ENCODE data around the gene SMIM38. TPM values are rescaled to one million over a fixed set of nuclear protein-coding genes. Genes with fewer than 3 reads are reported as not detected.
A peak's percentile ranks its signal among the peaks of the same experiment; 100 is the strongest.

The SMIM38 gene
- total and polyA plus RNA-seq, 10 donors = 0.02 to 2.0 (median 0.93) TPM

DNA sequence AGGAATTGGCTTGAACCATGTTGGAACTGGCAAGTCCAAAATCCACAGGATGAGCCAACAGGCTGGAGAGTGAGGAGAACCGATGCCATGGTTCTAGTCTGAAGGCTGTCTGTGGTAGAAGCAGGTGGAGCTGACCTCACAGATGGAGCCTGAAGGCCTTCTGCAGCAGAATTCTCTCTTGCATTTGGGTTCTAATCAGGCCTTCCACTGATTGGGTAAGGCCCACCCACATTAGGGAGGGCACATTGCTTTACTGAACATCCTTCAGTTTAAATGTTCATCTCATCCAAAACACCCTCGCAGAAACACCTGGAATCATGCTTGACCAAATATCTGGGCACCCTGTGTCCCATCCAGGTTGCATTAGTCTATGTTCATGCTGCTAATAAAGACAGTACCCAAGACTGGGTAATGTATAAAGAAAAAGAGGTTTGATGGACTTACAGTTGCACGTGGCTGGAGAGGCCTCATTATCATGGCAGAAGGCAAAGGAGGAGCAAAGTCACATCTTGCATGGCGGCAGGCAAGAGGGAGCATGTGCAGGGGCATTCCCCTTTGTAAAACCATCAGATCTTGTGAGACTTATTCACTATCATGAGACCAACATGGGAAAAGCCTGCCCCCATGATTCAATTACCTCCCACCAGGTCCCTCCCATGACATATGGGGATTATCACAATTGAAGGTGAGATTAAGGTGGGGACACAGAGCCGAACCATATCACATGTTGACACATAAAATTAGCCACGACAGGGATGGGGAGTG is 15.9 kb downstream of the SMIM38 start:
- Histone ChIP-seq H3K36me3 (no peaks in the 10 kb centered on the region), H3K4me1 (peaks cover under 1 to 8% (median 3%) of the 10 kb centered on the region in 6 donors), H3K9me3 (peaks cover 0 to 20% (median 9%) of the 10 kb centered on the region in 8 donors), H3K27me3 (replicated peaks in 1 of 7) (no peaks in the 10 kb centered on the region), H3K4me3 (no peak overlapping the region), H3K27ac (no peak overlapping the region)
- no peak for DNase-seq
- intact Hi-C loops (cut with DNase I; ENCODE audit: low total_unique reads) = no loop called here
- TF ChIP-seq POLR2AphosphoS5 (IDR thresholded peaks at IDR 0.05) (no peak), CTCF (IDR thresholded peaks at IDR 0.05 in 8 of 11, conservative IDR thresholded peaks at IDR 0.05 in 3 of 11) (no peak), POLR2A (IDR thresholded peaks at IDR 0.05) (no peak)
- WGBS, 5 donors = 81 to 88% (median 87%) methylated on average over 6 of the region's 6 CpGs

DNA sequence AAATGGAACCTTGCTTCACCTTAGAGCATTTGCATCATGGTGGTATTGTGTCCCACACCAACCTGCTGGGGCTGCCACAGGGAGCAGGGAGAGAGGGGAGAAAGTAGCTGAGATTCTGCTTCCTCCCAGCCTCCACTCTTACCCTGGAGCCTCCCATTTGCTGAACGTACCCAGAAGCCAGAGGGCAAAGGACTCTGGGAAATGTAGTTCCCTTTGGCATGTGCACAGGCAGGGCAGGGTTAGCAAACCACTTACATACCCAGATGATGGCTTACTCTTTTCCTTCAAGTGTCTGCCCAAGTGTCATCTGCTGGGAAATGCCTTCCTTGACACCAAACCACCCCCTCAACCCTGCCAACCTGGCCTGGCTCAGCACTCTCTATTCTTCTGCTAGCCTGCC is 16.9 kb downstream of the SMIM38 start:
- no peak for TF ChIP-seq CTCF (IDR thresholded peaks at IDR 0.05 in 8 of 11, conservative IDR thresholded peaks at IDR 0.05 in 3 of 11)
- no peak for TF ChIP-seq POLR2AphosphoS5 (IDR thresholded peaks at IDR 0.05)
- no peak for TF ChIP-seq POLR2A (IDR thresholded peaks at IDR 0.05)
- no peaks in the 10 kb centered on the region for H3K36me3 ChIP-seq
- 0 to 14% (median 0%) methylated on average over 1 of the region's 1 CpG for WGBS, 5 donors
- no peak overlapping the region for H3K27ac ChIP-seq
- H3K27me3 ChIP-seq (replicated peaks in 1 of 7) = no peaks in the 10 kb centered on the region
- intact Hi-C loops (cut with DNase I; ENCODE audit: low total_unique reads) = no loop called here
- peak; percentile 6 for DNase-seq
- H3K9me3 ChIP-seq = peaks cover 0 to 20% (median 9%) of the 10 kb centered on the region in 8 donors
- no peaks in the 10 kb centered on the region for H3K4me1 ChIP-seq
- H3K4me3 ChIP-seq = no peak overlapping the region

GRCh38 chr11:69173331-69173730 is 17.6 kb downstream of the SMIM38 start:
- TF ChIP-seq POLR2A (IDR thresholded peaks at IDR 0.05) = no peak
- TF ChIP-seq POLR2AphosphoS5 (IDR thresholded peaks at IDR 0.05) = no peak
- TF ChIP-seq CTCF (IDR thresholded peaks at IDR 0.05 in 8 of 11, conservative IDR thresholded peaks at IDR 0.05 in 3 of 11) = no peak
- Histone ChIP-seq H3K4me3 (no peak overlapping the region), H3K27me3 (replicated peaks in 1 of 7) (no peaks in the 10 kb centered on the region), H3K9me3 (peaks cover 0 to 20% (median 9%) of the 10 kb centered on the region in 8 donors), H3K4me1 (no peaks in the 10 kb centered on the region), H3K27ac (no peak overlapping the region), H3K36me3 (no peaks in the 10 kb centered on the region)
- DNase-seq = peak; percentile 35
- intact Hi-C loops (cut with DNase I; ENCODE audit: low total_unique reads) = no loop called here
- 88 to 100% (median 95%) methylated on average over 1 to 3 of the region's 3 CpGs for WGBS, 5 donors

DNA sequence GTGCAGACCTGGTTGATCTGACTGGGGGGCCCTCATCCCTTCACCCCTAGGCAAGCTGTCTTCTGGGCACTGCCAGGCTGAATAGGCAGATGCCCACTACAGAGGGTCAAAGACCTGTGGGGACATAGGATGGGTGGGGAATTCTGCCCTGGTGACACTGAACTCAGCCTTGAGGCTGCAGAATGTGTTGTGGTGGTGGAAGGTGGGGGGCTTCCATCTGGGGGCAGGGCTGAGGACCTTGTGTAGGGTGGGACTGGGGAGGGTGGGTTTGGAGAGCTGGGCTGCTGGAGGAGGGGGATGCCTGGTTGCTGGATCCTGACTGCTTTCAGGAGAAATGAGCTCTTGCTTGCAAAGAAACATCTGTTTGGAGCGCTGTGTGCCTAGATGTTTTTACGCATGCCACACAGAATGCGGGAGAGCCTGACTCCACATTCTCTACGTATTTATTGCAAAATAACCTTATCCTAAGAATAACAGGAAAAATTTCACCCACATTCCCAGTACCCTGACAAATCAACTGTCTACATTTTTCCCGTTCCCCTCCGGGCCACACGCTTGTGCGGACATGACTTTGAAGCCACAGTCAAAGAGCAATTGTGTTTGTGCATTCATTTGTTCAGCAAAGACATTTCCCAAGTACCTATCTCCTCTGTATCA is 18.3 kb downstream of the SMIM38 start:
- TF ChIP-seq CTCF (IDR thresholded peaks at IDR 0.05 in 8 of 11, conservative IDR thresholded peaks at IDR 0.05 in 3 of 11) (no peak), POLR2AphosphoS5 (IDR thresholded peaks at IDR 0.05) (no peak), POLR2A (IDR thresholded peaks at IDR 0.05) (no peak)
- Histone ChIP-seq H3K9me3 (peaks cover 0 to 20% (median 9%) of the 10 kb centered on the region in 8 donors), H3K27me3 (replicated peaks in 1 of 7) (peaks cover 0 to 4% (median 0%) of the 10 kb centered on the region in 7 donors), H3K4me1 (no peaks in the 10 kb centered on the region), H3K36me3 (no peaks in the 10 kb centered on the region), H3K4me3 (no peak overlapping the region), H3K27ac (no peak overlapping the region)
- WGBS, 5 donors = 91 to 97% (median 92%) methylated on average over 8 of the region's 8 CpGs
- intact Hi-C loops (cut with DNase I; ENCODE audit: low total_unique reads) = no loop called here
- DNase-seq = peak; percentile 37

Measured in spleen (tissue), 11 donors.